CD8-positive, alpha-beta memory T cell (primary cell): Measurements from ENCODE around the gene BPIFB2. TPM values are rescaled to one million over a fixed set of nuclear protein-coding genes. Genes with fewer than 3 reads are reported as not detected.

ENCODE experiments used
- CTCF ChIA-PET: fragments of 350-600 bp; sonication (Branson Sonifier 250); formaldehyde crosslinking; loops from one replicate; lab custom pipeline; 2021; ENCODE audit warnings: antibody characterized with exemption; lab: Charles Lee
- POLR2A ChIA-PET: fragments of 350-600 bp; sonication (Branson Sonifier 250); formaldehyde crosslinking; loops from one replicate; lab custom pipeline; 2021; ENCODE audit warnings: antibody characterized with exemption; lab: Charles Lee
- DNase-seq, 5 donors: peaks; one replicate each; pipeline versions ENCODE4 v3.0.0 to v3.0.0-alpha.2; 2020 to 2022; ENCODE audit warnings: mixed read lengths in 1 of 5
- H3K27ac ChIP-seq: one replicate; pipeline ENCODE4 v1.7.0; 2013; ENCODE audit warnings: low read depth, mild to moderate bottlenecking, low read length, moderate library complexity
- H3K27me3 ChIP-seq: 2 replicates; pipeline ENCODE4 v1.7.0; 2013; ENCODE audit warnings: low read length, mild to moderate bottlenecking; ENCODE audit not compliant: insufficient read depth, poor library complexity, severe bottlenecking
- H3K36me3 ChIP-seq: 2 replicates; pipeline ENCODE4 v1.7.0; 2013; ENCODE audit warnings: mild to moderate bottlenecking, low read length, moderate library complexity; ENCODE audit not compliant: insufficient read depth
- H3K4me1 ChIP-seq: 2 replicates; pipeline ENCODE4 v1.7.0; 2013; ENCODE audit warnings: mild to moderate bottlenecking, low read length, moderate library complexity; ENCODE audit not compliant: insufficient read depth
- H3K4me3 ChIP-seq: 2 replicates; pipeline ENCODE4 v1.7.0; 2013; ENCODE audit warnings: mild to moderate bottlenecking, low read length
- H3K9me3 ChIP-seq: 2 replicates; pipeline ENCODE4 v1.7.0; 2013; ENCODE audit warnings: mild to moderate bottlenecking, low read length
- H3K27ac Mint-ChIP-seq, 8 donors: one replicate each; pipeline ENCODE4 v1.8.0; 2020 to 2021; ENCODE audit warnings: mixed read lengths in 8 of 8, mild to moderate bottlenecking in 6 of 8, inconsistent platforms in 3 of 8, moderate library complexity in 3 of 8
- H3K27me3 Mint-ChIP-seq, 2 donors: one replicate each; pipeline ENCODE4 v1.8.0; 2020 to 2021; ENCODE audit warnings: mixed read lengths in 2 of 2, mild to moderate bottlenecking in 1 of 2, moderate library complexity in 1 of 2
- H3K36me3 Mint-ChIP-seq, 3 donors: one replicate each; pipeline ENCODE4 v1.8.0; 2020 to 2021; ENCODE audit warnings: mixed read lengths in 3 of 3, inconsistent platforms in 1 of 3, mild to moderate bottlenecking in 1 of 3
- H3K4me1 Mint-ChIP-seq, 3 donors: one replicate each; pipeline ENCODE4 v1.8.0; 2020 to 2021; ENCODE audit warnings: mixed read lengths in 3 of 3, inconsistent platforms in 1 of 3, mild to moderate bottlenecking in 1 of 3
- H3K4me3 Mint-ChIP-seq, 7 donors: one replicate each; pipeline ENCODE4 v1.8.0; 2020 to 2021; ENCODE audit warnings: mixed read lengths in 7 of 7, mild to moderate bottlenecking in 6 of 7, moderate library complexity in 4 of 7, inconsistent platforms in 2 of 7
- H3K9me3 Mint-ChIP-seq, 5 donors: one replicate each; pipeline ENCODE4 v1.8.0; 2020 to 2022; ENCODE audit warnings: mixed read lengths in 5 of 5, mild to moderate bottlenecking in 3 of 5, moderate library complexity in 2 of 5, inconsistent platforms in 1 of 5
- polyA plus RNA-seq: library from polyadenylated mRNA; unstranded; fragments of 300-500 nt; fragmentation: Illumina TruSeq; gene quantifications from one replicate; pipeline ENCODE4 v1.2.3, GENCODE V29; 2021
- total RNA-seq, 2 experiments: library from RNA; stranded (reverse); gene quantifications; one replicate each; pipeline ENCODE4 v1.2.3, GENCODE V29; 2021

BPIFB2 gene
- total and polyA plus RNA-seq, 3 experiments from 2014 or later: not detected

DNA sequence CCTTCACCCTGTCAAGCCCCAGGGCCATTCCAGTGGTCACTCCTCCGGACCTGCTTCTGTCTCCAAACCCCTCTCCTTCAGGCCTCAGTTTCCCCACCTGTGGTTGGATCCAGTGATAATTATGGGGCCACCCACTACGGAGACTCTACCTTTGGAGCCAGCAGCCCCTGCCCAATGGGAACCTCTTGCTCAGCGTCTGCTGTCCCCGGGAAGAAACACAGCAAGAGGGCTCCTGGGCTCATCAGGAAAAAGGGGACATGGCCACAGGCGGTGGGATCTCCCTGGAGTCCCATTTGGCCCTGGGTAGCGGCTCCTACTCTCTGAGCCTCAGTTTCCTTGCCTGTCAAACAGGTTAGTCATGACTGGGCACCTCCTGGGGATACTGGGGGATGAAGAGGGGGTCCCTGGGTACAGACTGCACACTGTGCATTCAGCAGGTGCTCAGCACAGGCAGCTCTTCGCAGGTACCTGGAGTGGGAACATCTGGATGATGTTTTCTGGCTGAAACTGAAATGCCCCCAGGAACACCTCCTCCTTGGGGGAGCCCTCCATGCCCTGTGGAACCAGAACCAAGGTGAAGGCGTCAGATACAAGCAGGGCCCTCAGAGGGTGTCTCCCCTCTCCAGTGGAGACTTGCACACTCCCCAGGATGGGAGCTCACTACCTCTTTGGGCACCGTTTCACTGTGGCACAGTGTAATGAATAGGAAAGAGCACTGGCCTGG, 22.7 kb upstream of the BPIFB2 start:
- no peaks in the 10 kb centered on the region for H3K27me3 Mint-ChIP-seq
- H3K4me3 Mint-ChIP-seq: no peak overlapping the region
- peak overlapping the region in 2 of 8 donors; percentile 47 to 54 for H3K27ac Mint-ChIP-seq
- Histone ChIP-seq H3K4me1 (no peaks in the 10 kb centered on the region), H3K9me3 (no peaks in the 10 kb centered on the region), H3K4me3 (no peak overlapping the region), H3K36me3 (no peaks in the 10 kb centered on the region), H3K27me3 (no peaks in the 10 kb centered on the region), H3K27ac (no peak overlapping the region)
- H3K36me3 Mint-ChIP-seq: no peaks in the 10 kb centered on the region
- H3K4me1 Mint-ChIP-seq: peaks cover 3 to 12% (median 4%) of the 10 kb centered on the region in 3 donors
- DNase-seq: no peak
- no peaks in the 10 kb centered on the region for H3K9me3 Mint-ChIP-seq
- CTCF ChIA-PET: no interaction called here
- POLR2A ChIA-PET: no interaction called here

DNA sequence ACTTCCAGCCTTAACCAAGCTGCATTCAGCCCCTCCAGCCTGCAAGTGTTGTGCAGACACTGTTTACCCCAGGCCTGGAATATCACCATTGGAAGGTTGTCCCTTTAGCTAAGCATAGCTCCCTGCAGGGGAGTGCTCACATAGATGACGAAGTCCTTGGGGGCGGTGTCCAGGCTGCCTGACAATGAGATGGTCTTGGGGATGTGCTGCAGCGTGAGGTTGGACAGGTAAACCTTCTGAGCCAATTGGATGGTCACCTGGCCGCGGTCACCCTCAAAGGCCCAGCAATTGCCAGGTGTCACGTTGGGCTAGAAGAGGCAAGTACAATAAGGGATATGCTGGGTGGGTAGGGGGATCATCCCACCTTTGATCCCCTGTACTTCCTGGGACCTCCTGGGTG, 21.9 kb upstream of the BPIFB2 start:
- Histone ChIP-seq H3K27ac (no peak overlapping the region), H3K9me3 (no peaks in the 10 kb centered on the region), H3K36me3 (no peaks in the 10 kb centered on the region), H3K4me3 (no peak overlapping the region), H3K27me3 (no peaks in the 10 kb centered on the region), H3K4me1 (peaks cover 1% of the 10 kb centered on the region)
- no peak overlapping the region for H3K4me3 Mint-ChIP-seq
- no peaks in the 10 kb centered on the region for H3K36me3 Mint-ChIP-seq
- peak overlapping the region in 1 of 8 donors; percentile 14 for H3K27ac Mint-ChIP-seq
- no peaks in the 10 kb centered on the region for H3K27me3 Mint-ChIP-seq
- no peaks in the 10 kb centered on the region for H3K9me3 Mint-ChIP-seq
- POLR2A ChIA-PET: no interaction called here
- no peak for DNase-seq
- CTCF ChIA-PET: no interaction called here
- peaks cover 3 to 11% (median 4%) of the 10 kb centered on the region in 3 donors for H3K4me1 Mint-ChIP-seq

DNA sequence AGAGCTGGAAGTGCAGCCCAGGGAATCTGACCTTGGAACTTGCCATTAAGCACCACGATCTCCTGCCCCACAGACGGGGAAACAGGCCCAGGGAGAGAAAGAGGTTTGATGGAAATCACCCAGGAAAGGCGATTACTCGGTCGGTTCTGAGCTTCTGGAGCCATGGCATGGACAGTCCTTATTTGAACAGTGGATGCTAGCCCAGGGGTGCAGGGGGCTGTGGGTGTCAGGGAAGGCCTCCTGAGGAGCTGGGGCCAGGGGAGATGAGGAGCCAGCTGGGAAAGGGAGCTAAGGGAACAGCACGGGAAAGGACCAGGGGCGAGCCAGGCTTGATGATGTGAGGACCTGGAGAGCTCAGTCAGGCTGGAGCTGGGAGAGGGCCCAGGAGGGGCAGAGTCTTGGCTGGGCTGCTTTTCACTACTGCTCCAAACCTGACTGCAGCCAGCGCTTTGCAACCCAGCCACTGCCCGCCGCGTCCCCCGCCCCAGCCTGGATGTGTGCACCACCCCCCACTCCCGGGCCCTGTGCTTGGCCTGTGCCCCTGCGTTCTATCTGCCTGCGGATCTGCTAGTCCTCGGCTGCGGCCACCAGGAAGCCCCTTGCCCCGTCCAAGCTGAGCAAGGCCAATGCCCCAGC, 21.1 kb upstream of the BPIFB2 start:
- Histone ChIP-seq H3K4me1 (peaks cover 10% of the 10 kb centered on the region), H3K27ac (no peak overlapping the region), H3K4me3 (no peak overlapping the region), H3K36me3 (no peaks in the 10 kb centered on the region), H3K27me3 (no peaks in the 10 kb centered on the region), H3K9me3 (no peaks in the 10 kb centered on the region)
- H3K9me3 Mint-ChIP-seq: no peaks in the 10 kb centered on the region
- H3K36me3 Mint-ChIP-seq: peaks cover 0 to 3% (median 0%) of the 10 kb centered on the region in 3 donors
- H3K27ac Mint-ChIP-seq: peak overlapping the region in 4 of 8 donors; percentile 6 to 57 (median 43)
- no peaks in the 10 kb centered on the region for H3K27me3 Mint-ChIP-seq
- no peak for DNase-seq
- ChIA-PET POLR2A (no interaction called here), CTCF (interaction anchor here (0.7 to 0.9 kb wide), 2 partner anchors 12 to 13 kb away, joined by 3 read pairs; no protein-coding TSS in a partner anchor)
- H3K4me3 Mint-ChIP-seq: no peak overlapping the region
- peaks cover 7 to 13% (median 9%) of the 10 kb centered on the region in 3 donors for H3K4me1 Mint-ChIP-seq

DNA sequence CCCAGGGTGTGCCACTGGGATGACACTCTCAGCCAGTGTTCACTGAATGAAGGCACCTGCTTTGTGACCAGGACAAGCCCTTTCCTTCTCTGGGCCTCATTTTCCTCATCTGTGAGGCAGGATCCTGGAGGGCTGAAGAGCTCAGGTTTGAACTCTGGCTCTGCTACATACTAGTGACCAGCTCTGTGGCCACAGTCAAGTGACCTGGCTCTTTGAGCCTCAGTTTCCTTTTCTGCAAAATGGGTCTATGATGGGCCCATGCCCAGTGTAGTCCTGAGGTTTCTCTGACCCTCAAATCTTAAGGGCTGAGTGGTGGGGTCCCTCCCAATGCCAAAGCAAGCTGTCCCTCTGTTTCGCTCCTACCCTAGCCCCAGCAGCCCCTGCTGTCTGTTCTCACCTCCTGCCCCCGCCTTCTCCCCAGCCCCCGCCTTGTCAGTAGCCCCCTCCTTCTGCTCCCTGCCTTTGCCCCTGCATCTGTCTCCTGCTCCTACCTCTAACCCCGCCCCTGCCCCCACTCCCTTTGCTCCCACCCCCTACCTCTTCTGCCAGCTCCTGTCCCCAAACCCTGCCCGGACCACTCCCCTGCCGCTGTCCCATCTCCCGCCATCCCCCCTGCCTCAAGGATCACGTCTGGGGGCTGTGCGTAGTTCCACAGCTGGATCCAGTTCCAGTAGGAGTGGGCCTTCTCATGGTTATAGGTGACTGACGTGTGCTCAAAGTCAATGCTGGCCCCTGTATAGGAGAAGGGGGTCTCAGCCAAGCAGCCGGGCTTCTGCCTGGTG, 20.3 kb upstream of the BPIFB2 start:
- Mint-ChIP-seq H3K4me3 (no peak overlapping the region), H3K9me3 (no peaks in the 10 kb centered on the region), H3K36me3 (peaks cover 0 to 3% (median 0%) of the 10 kb centered on the region in 3 donors), H3K27ac (peak overlapping the region in 1 of 8 donors; percentile 38), H3K4me1 (peaks cover 5 to 12% (median 7%) of the 10 kb centered on the region in 3 donors), H3K27me3 (no peaks in the 10 kb centered on the region)
- H3K27ac ChIP-seq: no peak overlapping the region
- no peak overlapping the region for H3K4me3 ChIP-seq
- no peak for DNase-seq
- POLR2A ChIA-PET: no interaction called here
- CTCF ChIA-PET: interaction anchor here (0.9 to 1.2 kb wide), 2 partner anchors 13 to 18 kb away, joined by 3 read pairs; partner anchors contain the start of gene SUN5
- peaks cover 18% of the 10 kb centered on the region for H3K4me1 ChIP-seq
- H3K27me3 ChIP-seq: no peaks in the 10 kb centered on the region
- no peaks in the 10 kb centered on the region for H3K36me3 ChIP-seq
- no peaks in the 10 kb centered on the region for H3K9me3 ChIP-seq

DNA sequence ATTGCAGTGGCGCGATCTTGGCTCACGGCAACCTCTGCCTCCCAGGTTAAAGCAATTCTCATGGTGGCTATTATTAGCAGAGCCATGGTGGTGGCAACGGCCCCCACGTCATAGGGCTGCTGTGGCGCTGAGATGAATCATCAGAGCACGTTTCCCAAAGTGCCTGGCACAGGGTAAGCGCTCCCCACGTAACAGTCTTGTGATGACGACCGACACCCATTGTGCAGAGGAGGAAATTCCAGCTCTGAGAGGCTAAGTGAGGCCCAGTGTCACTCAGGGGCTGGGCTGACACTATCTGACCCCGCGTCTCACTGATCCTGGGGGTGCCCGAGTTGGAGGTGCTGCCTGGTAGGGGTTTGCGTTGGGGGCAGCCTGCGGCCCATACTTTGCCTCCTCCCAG, 19.5 kb upstream of the BPIFB2 start:
- Histone ChIP-seq H3K36me3 (no peaks in the 10 kb centered on the region), H3K27ac (no peak overlapping the region), H3K9me3 (no peaks in the 10 kb centered on the region), H3K27me3 (no peaks in the 10 kb centered on the region), H3K4me1 (peaks cover 19% of the 10 kb centered on the region), H3K4me3 (no peak overlapping the region)
- H3K9me3 Mint-ChIP-seq: no peaks in the 10 kb centered on the region
- no peak overlapping the region for H3K27ac Mint-ChIP-seq
- H3K4me3 Mint-ChIP-seq: no peak overlapping the region
- ChIA-PET CTCF (interaction anchor here (1.2 kb wide), 1 partner anchor 17 kb away, joined by 3 read pairs; the partner anchor contains the start of gene SUN5), POLR2A (no interaction called here)
- no peak for DNase-seq
- peaks cover 5 to 12% (median 7%) of the 10 kb centered on the region in 3 donors for H3K4me1 Mint-ChIP-seq
- no peaks in the 10 kb centered on the region for H3K27me3 Mint-ChIP-seq
- peaks cover 0 to 3% (median 0%) of the 10 kb centered on the region in 3 donors for H3K36me3 Mint-ChIP-seq

DNA sequence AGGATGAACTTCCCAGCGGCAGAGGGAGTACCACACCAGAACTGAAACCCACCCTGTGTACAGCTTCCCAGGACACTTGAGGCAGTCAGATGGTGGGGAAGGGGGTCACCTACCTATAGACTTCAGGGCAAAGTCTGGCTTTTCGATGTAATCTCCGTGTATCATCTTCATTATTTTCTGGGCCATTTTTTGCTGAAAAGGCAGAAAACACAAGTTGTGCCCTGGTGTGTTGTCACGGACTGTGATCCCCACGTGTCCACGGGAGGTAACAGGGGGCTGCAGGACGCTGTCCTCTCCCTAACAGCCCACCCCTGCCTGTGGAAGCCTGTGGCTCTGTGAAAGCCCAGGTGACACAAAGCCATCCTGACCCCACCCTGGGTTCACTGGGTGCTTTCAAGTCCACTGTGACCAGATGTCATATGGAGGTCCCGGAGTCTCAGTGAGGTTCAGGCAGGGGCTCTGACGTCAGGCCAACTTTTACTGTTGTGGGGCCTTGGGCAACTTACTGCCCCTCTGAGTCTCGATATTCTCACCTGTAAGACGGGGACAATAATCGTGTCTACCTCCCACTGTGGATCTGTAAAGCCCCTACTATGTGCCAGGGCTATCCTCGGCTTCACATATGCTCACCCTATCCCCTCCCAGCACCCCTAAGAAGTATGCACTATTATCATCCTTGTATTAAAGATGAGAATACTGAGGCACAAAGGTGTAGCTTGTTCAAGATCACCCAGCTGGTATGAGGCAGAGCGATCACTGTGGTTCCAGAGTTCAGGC, 17.8 kb upstream of the BPIFB2 start:
- Histone ChIP-seq H3K27me3 (no peaks in the 10 kb centered on the region), H3K4me3 (no peak overlapping the region), H3K9me3 (no peaks in the 10 kb centered on the region), H3K27ac (no peak overlapping the region), H3K4me1 (peaks cover 31% of the 10 kb centered on the region), H3K36me3 (no peaks in the 10 kb centered on the region)
- Mint-ChIP-seq H3K27me3 (no peaks in the 10 kb centered on the region), H3K4me1 (peaks cover 5 to 7% (median 7%) of the 10 kb centered on the region in 3 donors), H3K9me3 (peaks cover 0 to 5% (median 2%) of the 10 kb centered on the region in 5 donors), H3K27ac (peak overlapping the region in 1 of 8 donors; percentile 24), H3K36me3 (peaks cover 0 to 8% (median 0%) of the 10 kb centered on the region in 3 donors), H3K4me3 (no peak overlapping the region)
- ChIA-PET CTCF (interaction anchor here (1.7 kb wide), 1 partner anchor 11 kb away, joined by 4 read pairs; no protein-coding TSS in a partner anchor), POLR2A (no interaction called here)
- DNase-seq: no peak

DNA sequence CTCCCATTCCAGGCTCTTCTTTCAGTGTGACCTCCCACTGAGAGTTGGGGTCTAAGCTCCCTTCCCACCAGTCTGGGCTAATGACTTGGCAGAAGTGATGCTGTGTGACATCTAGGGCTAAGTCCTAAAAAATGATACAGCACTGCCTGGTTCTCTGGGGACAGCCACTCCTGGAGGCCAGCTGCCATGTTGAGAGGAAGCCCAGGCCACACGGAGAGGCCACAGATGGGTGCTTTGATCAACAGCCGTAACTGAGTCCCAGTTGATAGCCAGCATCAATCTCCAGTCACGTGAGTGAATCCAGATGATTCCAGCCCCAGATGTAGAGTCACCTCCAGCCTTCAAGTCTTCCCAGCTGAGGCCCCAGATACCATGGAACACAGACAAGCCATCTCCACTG, 17.1 kb upstream of the BPIFB2 start:
- Mint-ChIP-seq H3K9me3 (peaks cover 0 to 12% (median 7%) of the 10 kb centered on the region in 5 donors), H3K36me3 (peaks cover 0 to 15% (median 0%) of the 10 kb centered on the region in 3 donors), H3K4me1 (peaks cover 5 to 7% (median 7%) of the 10 kb centered on the region in 3 donors), H3K27ac (peak overlapping the region in 1 of 8 donors; percentile 17), H3K27me3 (no peaks in the 10 kb centered on the region), H3K4me3 (no peak overlapping the region)
- Histone ChIP-seq H3K36me3 (no peaks in the 10 kb centered on the region), H3K9me3 (peaks cover 1% of the 10 kb centered on the region), H3K4me1 (peaks cover 31% of the 10 kb centered on the region), H3K27me3 (no peaks in the 10 kb centered on the region), H3K27ac (no peak overlapping the region), H3K4me3 (no peak overlapping the region)
- ChIA-PET CTCF (interaction anchor here (1.7 kb wide), 1 partner anchor 10 kb away, joined by 4 read pairs; no protein-coding TSS in a partner anchor), POLR2A (no interaction called here)
- no peak for DNase-seq
